HEK293 (cell line): Measurements from ENCODE around the gene HGFAC.

Source experiments
- OSR2 ChIP-seq: fragments of 450-650 bp; formaldehyde crosslinking; IDR thresholded peaks from 2 replicates; pipeline ENCODE4 v1.5.1; 2016; ENCODE audit warnings: missing biosample characterization, missing genetic modification characterization
- SP2 ChIP-seq: fragments of 450-650 bp; formaldehyde crosslinking; IDR thresholded peaks from 2 replicates; pipeline ENCODE4 v1.5.1; 2016; ENCODE audit warnings: missing biosample characterization, missing genetic modification characterization
- YY1 ChIP-seq: fragments of 450-650 bp; formaldehyde crosslinking; IDR thresholded peaks from 2 replicates; pipeline ENCODE4 v1.5.1; 2018; ENCODE audit warnings: missing biosample characterization, missing genetic modification characterization
- ZNF133 ChIP-seq: fragments of 450-650 bp; formaldehyde crosslinking; IDR thresholded peaks from 2 replicates; pipeline ENCODE4 v1.5.1; 2016; ENCODE audit warnings: missing biosample characterization, missing genetic modification characterization
- ZNF174 ChIP-seq: fragments of 450-650 bp; formaldehyde crosslinking; IDR thresholded peaks from 2 replicates; pipeline ENCODE4 v1.5.0; 2017; ENCODE audit warnings: missing biosample characterization, mild to moderate bottlenecking, missing genetic modification characterization
- ZNF529 ChIP-seq: fragments of 450-650 bp; formaldehyde crosslinking; IDR thresholded peaks from 2 replicates; pipeline ENCODE4 v1.5.1; 2017; ENCODE audit warnings: missing genetic modification characterization, missing biosample characterization; ENCODE audit not compliant: insufficient replicate concordance
- TF ChIP-seq, protein P1 (sequence below): fragments of 450-650 bp; formaldehyde crosslinking; IDR thresholded peaks from 2 replicates; pipeline ENCODE4 v1.5.1; 2016; ENCODE audit warnings: missing biosample characterization, missing genetic modification characterization
- TF ChIP-seq, protein P2 (sequence below): fragments of 450-650 bp; formaldehyde crosslinking; IDR thresholded peaks from 2 replicates; pipeline ENCODE4 v1.5.1; 2016; ENCODE audit warnings: missing biosample characterization, missing genetic modification characterization
- TF ChIP-seq, protein P3 (sequence below): fragments of 450-650 bp; formaldehyde crosslinking; IDR thresholded peaks from 2 replicates; pipeline ENCODE4 v1.5.1; 2016; ENCODE audit warnings: missing biosample characterization, missing genetic modification characterization
- TF ChIP-seq, protein P4 (sequence below): fragments of 450-650 bp; formaldehyde crosslinking; conservative IDR thresholded peaks from 2 replicates; pipeline ENCODE4 v1.5.1; 2016; ENCODE audit warnings: low read depth, missing biosample characterization, missing genetic modification characterization
- TF ChIP-seq, protein P5 (sequence below): fragments of 450-650 bp; formaldehyde crosslinking; IDR thresholded peaks from 2 replicates; pipeline ENCODE4 v1.5.1; 2016; ENCODE audit warnings: missing biosample characterization, missing genetic modification characterization

DNA sequence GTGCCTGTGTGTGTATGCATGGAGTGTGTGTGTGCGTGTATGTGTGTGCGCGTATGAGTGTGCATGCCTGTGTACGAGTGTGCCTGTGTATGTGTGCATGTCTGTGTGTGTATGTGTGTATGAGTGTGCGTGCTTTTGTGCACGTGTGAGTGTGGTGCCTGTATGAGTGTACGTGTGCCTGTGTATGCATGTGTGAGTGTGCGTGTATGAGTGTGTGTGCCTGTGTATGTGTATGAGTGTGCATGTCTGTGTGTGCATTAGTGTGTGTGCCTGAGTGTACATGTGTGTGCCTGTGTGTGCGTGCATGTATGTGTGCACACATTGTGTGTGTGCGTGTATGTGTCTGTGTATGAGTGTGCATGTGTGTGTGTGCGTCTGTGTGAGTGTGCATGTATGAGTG lies 27.0 kb downstream of the HGFAC start:
- TF ChIP-seq, protein P1, sequence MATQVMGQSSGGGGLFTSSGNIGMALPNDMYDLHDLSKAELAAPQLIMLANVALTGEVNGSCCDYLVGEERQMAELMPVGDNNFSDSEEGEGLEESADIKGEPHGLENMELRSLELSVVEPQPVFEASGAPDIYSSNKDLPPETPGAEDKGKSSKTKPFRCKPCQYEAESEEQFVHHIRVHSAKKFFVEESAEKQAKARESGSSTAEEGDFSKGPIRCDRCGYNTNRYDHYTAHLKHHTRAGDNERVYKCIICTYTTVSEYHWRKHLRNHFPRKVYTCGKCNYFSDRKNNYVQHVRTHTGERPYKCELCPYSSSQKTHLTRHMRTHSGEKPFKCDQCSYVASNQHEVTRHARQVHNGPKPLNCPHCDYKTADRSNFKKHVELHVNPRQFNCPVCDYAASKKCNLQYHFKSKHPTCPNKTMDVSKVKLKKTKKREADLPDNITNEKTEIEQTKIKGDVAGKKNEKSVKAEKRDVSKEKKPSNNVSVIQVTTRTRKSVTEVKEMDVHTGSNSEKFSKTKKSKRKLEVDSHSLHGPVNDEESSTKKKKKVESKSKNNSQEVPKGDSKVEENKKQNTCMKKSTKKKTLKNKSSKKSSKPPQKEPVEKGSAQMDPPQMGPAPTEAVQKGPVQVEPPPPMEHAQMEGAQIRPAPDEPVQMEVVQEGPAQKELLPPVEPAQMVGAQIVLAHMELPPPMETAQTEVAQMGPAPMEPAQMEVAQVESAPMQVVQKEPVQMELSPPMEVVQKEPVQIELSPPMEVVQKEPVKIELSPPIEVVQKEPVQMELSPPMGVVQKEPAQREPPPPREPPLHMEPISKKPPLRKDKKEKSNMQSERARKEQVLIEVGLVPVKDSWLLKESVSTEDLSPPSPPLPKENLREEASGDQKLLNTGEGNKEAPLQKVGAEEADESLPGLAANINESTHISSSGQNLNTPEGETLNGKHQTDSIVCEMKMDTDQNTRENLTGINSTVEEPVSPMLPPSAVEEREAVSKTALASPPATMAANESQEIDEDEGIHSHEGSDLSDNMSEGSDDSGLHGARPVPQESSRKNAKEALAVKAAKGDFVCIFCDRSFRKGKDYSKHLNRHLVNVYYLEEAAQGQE (tag by site-specific recombination) = no peak
- no peak for TF ChIP-seq ZNF174 (tag by site-specific recombination)
- TF ChIP-seq, protein P2, sequence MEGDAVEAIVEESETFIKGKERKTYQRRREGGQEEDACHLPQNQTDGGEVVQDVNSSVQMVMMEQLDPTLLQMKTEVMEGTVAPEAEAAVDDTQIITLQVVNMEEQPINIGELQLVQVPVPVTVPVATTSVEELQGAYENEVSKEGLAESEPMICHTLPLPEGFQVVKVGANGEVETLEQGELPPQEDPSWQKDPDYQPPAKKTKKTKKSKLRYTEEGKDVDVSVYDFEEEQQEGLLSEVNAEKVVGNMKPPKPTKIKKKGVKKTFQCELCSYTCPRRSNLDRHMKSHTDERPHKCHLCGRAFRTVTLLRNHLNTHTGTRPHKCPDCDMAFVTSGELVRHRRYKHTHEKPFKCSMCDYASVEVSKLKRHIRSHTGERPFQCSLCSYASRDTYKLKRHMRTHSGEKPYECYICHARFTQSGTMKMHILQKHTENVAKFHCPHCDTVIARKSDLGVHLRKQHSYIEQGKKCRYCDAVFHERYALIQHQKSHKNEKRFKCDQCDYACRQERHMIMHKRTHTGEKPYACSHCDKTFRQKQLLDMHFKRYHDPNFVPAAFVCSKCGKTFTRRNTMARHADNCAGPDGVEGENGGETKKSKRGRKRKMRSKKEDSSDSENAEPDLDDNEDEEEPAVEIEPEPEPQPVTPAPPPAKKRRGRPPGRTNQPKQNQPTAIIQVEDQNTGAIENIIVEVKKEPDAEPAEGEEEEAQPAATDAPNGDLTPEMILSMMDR (tag by site-specific recombination) = no peak
- no peak for TF ChIP-seq ZNF133 (tag by site-specific recombination)
- no peak for TF ChIP-seq YY1 (tag by site-specific recombination)
- TF ChIP-seq, protein P3, sequence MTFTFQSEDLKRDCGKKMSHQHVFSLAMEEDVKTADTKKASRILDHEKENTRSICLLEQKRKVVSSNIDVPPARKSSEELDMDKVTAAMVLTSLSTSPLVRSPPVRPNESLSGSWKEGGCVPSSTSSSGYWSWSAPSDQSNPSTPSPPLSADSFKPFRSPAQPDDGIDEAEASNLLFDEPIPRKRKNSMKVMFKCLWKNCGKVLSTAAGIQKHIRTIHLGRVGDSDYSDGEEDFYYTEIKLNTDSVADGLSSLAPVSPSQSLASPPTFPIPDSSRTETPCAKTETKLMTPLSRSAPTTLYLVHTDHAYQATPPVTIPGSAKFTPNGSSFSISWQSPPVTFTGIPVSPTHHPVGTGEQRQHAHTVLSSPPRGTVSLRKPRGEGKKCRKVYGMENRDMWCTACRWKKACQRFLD (tag by site-specific recombination) = no peak
- TF ChIP-seq ZNF529 = no peak
- TF ChIP-seq SP2 (tag by site-specific recombination) = no peak
- TF ChIP-seq, protein P4, sequence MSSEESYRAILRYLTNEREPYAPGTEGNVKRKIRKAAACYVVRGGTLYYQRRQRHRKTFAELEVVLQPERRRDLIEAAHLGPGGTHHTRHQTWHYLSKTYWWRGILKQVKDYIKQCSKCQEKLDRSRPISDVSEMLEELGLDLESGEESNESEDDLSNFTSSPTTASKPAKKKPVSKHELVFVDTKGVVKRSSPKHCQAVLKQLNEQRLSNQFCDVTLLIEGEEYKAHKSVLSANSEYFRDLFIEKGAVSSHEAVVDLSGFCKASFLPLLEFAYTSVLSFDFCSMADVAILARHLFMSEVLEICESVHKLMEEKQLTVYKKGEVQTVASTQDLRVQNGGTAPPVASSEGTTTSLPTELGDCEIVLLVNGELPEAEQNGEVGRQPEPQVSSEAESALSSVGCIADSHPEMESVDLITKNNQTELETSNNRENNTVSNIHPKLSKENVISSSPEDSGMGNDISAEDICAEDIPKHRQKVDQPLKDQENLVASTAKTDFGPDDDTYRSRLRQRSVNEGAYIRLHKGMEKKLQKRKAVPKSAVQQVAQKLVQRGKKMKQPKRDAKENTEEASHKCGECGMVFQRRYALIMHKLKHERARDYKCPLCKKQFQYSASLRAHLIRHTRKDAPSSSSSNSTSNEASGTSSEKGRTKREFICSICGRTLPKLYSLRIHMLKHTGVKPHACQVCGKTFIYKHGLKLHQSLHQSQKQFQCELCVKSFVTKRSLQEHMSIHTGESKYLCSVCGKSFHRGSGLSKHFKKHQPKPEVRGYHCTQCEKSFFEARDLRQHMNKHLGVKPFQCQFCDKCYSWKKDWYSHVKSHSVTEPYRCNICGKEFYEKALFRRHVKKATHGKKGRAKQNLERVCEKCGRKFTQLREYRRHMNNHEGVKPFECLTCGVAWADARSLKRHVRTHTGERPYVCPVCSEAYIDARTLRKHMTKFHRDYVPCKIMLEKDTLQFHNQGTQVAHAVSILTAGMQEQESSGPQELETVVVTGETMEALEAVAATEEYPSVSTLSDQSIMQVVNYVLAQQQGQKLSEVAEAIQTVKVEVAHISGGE (tag by site-specific recombination) = no peak
- TF ChIP-seq, protein P5, sequence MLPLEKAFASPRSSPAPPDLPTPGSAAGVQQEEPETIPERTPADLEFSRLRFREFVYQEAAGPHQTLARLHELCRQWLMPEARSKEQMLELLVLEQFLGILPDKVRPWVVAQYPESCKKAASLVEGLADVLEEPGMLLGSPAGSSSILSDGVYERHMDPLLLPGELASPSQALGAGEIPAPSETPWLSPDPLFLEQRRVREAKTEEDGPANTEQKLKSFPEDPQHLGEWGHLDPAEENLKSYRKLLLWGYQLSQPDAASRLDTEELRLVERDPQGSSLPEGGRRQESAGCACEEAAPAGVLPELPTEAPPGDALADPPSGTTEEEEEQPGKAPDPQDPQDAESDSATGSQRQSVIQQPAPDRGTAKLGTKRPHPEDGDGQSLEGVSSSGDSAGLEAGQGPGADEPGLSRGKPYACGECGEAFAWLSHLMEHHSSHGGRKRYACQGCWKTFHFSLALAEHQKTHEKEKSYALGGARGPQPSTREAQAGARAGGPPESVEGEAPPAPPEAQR (tag by site-specific recombination) = no peak
- TF ChIP-seq OSR2 (tag by site-specific recombination) = no peak
